DND-41 (cell line): ENCODE data around the gene ZBTB45.
A peak's percentile ranks its signal among the peaks of the same experiment; 100 is the strongest.

Experiments used
- EZH2 ChIP-seq: IDR thresholded peaks from 3 replicates; pipeline ENCODE4 v1.6.1; 2012; ENCODE audit warnings: borderline replicate concordance, low read depth, mild to moderate bottlenecking, moderate library complexity, low read length, inconsistent platforms; ENCODE audit not compliant: severe bottlenecking
- TF ChIP-seq, protein P1 (sequence below): IDR thresholded peaks from 2 replicates; pipeline ENCODE4 v1.5.1; 2012; ENCODE audit warnings: borderline replicate concordance, low read length, moderate library complexity, mild to moderate bottlenecking; ENCODE audit not compliant: poor library complexity, severe bottlenecking; ENCODE audit errors: extremely low read depth

DNA sequence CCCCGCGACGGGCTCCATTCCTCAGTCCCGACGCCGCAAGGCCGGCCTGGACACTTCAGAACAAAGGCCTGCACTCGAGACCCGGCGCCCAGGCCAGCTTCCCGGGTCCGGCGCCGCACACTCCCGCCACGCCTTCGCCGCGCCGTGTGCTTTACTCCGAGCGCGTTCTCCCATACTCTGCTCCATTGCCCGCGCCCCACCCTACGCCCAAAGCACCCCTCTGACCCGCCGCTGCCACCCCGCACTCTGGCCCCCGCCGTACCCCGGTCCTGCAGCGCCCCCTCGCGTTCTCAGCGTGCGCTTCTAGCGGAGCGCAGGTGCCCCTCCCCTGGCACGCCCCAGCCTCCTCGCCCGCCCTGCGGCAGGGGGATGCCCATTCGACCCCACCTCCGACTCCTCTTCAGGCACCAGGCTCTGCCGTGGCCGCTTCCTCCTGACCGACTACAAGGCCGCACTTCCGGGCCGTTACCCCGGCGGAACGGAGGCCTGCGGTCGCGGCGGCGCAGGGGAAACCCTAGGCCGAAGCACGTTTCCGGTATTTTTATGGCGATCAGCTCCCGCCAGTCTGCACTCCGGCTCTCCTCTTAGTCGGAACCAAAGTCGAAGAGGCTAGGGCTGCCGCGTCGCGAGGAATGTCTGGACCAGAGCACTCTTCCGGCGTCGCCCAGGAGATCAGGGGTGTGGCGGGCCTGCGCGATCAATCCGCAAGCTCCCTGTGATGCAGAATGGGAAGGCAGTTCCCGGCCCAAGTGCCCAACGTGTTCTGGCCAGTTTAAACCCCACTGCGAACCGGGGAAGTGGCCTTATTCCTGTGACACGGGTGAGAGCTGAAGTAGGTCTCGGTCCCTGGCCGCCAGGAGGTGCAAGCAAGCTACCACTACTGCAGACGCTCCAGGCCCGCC lies at the start of gene ZBTB45:
- TF ChIP-seq, protein P1, sequence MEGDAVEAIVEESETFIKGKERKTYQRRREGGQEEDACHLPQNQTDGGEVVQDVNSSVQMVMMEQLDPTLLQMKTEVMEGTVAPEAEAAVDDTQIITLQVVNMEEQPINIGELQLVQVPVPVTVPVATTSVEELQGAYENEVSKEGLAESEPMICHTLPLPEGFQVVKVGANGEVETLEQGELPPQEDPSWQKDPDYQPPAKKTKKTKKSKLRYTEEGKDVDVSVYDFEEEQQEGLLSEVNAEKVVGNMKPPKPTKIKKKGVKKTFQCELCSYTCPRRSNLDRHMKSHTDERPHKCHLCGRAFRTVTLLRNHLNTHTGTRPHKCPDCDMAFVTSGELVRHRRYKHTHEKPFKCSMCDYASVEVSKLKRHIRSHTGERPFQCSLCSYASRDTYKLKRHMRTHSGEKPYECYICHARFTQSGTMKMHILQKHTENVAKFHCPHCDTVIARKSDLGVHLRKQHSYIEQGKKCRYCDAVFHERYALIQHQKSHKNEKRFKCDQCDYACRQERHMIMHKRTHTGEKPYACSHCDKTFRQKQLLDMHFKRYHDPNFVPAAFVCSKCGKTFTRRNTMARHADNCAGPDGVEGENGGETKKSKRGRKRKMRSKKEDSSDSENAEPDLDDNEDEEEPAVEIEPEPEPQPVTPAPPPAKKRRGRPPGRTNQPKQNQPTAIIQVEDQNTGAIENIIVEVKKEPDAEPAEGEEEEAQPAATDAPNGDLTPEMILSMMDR: peak; percentile 92
- TF ChIP-seq EZH2: no peak
